ENCODE results near the gene KAT2B. TPM values are rescaled to one million over a fixed set of nuclear protein-coding genes. Genes with fewer than 3 reads are reported as not detected.

The KAT2B gene
- polyA plus RNA-seq, 1 of the 3 experiments (the other 2 are of a cell fraction), result 2.1 TPM

DNA sequence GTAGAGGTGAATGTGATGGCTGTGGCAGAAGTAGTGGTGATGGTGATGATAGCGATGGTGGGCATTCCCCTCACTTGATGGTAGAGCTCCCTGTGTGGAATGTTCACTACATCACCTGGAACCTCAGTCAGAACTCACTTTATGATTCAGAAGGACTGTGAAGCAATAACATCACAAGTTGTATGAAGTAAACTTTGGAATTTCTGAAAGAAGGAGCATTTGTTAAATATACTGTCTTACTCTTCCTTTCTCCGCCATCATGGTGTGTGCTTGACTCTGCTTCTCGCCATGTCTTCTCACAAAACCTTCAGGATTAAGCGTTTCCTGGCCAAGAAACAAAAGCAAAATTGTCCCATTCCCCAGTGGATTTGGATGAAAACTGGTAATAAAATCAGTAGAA is 28.1 kb upstream of the KAT2B start, which contains the start of gene PP2D1:
TSS of gene PP2D1 (minus strand) at position 101 of the 400 bp plus-strand sequence. CDS start 192 bp downstream, outside the sequence.
- no peaks in the 10 kb centered on the region for H3K79me2 ChIP-seq (ENCODE audit: insufficient read depth)
- TF ChIP-seq TCF12 (IDR thresholded peaks at IDR 0.05) (no peak), MEF2A (IDR thresholded peaks at IDR 0.05; ENCODE audit: borderline replicate concordance, low read depth) (no peak), RFX5 (IDR thresholded peaks at IDR 0.05; ENCODE audit: low read length) (no peak), SMC3 (IDR thresholded peaks at IDR 0.05; ENCODE audit: low read depth, low read length) (no peak), TEAD4 (IDR thresholded peaks at IDR 0.05; ENCODE audit: borderline replicate concordance, insufficient read depth) (no peak), SIN3A (IDR thresholded peaks at IDR 0.05; ENCODE audit: borderline replicate concordance, low read depth, low read length) (no peak), NFIC (IDR thresholded peaks at IDR 0.05; ENCODE audit: borderline replicate concordance) (no peak), POLR2AphosphoS5 (IDR thresholded peaks at IDR 0.05; ENCODE audit: low read depth, low read length) (no peak), EZH2phosphoT487 (IDR thresholded peaks at IDR 0.05; ENCODE audit: borderline replicate concordance, low read depth) (no peak), RCOR1 (IDR thresholded peaks at IDR 0.05; ENCODE audit: low read length) (no peak), ELF1 (IDR thresholded peaks at IDR 0.05) (no peak), CHD2 (IDR thresholded peaks at IDR 0.05; ENCODE audit: low read length, partially characterized antibody) (no peak), FOXJ3 (CRISPR knock-in tag; IDR thresholded peaks at IDR 0.05) (no peak)
- TF ChIP-seq, protein P1, sequence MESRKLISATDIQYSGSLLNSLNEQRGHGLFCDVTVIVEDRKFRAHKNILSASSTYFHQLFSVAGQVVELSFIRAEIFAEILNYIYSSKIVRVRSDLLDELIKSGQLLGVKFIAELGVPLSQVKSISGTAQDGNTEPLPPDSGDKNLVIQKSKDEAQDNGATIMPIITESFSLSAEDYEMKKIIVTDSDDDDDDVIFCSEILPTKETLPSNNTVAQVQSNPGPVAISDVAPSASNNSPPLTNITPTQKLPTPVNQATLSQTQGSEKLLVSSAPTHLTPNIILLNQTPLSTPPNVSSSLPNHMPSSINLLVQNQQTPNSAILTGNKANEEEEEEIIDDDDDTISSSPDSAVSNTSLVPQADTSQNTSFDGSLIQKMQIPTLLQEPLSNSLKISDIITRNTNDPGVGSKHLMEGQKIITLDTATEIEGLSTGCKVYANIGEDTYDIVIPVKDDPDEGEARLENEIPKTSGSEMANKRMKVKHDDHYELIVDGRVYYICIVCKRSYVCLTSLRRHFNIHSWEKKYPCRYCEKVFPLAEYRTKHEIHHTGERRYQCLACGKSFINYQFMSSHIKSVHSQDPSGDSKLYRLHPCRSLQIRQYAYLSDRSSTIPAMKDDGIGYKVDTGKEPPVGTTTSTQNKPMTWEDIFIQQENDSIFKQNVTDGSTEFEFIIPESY (IDR thresholded peaks at IDR 0.05; ENCODE audit: borderline replicate concordance, low read depth), result no peak
- TF ChIP-seq, protein P2, sequence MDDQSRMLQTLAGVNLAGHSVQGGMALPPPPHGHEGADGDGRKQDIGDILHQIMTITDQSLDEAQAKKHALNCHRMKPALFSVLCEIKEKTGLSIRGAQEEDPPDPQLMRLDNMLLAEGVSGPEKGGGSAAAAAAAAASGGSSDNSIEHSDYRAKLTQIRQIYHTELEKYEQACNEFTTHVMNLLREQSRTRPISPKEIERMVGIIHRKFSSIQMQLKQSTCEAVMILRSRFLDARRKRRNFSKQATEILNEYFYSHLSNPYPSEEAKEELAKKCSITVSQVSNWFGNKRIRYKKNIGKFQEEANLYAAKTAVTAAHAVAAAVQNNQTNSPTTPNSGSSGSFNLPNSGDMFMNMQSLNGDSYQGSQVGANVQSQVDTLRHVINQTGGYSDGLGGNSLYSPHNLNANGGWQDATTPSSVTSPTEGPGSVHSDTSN (IDR thresholded peaks at IDR 0.05), result no peak
- TF ChIP-seq, protein P3, sequence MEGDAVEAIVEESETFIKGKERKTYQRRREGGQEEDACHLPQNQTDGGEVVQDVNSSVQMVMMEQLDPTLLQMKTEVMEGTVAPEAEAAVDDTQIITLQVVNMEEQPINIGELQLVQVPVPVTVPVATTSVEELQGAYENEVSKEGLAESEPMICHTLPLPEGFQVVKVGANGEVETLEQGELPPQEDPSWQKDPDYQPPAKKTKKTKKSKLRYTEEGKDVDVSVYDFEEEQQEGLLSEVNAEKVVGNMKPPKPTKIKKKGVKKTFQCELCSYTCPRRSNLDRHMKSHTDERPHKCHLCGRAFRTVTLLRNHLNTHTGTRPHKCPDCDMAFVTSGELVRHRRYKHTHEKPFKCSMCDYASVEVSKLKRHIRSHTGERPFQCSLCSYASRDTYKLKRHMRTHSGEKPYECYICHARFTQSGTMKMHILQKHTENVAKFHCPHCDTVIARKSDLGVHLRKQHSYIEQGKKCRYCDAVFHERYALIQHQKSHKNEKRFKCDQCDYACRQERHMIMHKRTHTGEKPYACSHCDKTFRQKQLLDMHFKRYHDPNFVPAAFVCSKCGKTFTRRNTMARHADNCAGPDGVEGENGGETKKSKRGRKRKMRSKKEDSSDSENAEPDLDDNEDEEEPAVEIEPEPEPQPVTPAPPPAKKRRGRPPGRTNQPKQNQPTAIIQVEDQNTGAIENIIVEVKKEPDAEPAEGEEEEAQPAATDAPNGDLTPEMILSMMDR (IDR thresholded peaks at IDR 0.05), result no peak
- TF ChIP-seq, protein P4, sequence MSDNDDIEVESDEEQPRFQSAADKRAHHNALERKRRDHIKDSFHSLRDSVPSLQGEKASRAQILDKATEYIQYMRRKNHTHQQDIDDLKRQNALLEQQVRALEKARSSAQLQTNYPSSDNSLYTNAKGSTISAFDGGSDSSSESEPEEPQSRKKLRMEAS (IDR thresholded peaks at IDR 0.05; ENCODE audit: low read depth), result no peak
- no peak within 1 kb of the TSS for H3K27ac ChIP-seq (ENCODE audit: low read depth in 2 of 2, low read length in 1 of 2)
- WGBS (ENCODE audit: low lambda C conversion rate), result 84% methylated on average over 4 of the region's 4 CpGs
- H3K4me3 ChIP-seq (ENCODE audit: low read depth in 2 of 2, low read length in 1 of 2), result no peak within 1 kb of the TSS
- no peaks in the 10 kb centered on the region for H3K27me3 ChIP-seq (ENCODE audit: insufficient read depth)
- H3K4me1 ChIP-seq (ENCODE audit: control insufficient read depth in 1 of 2, insufficient read depth in 2 of 2, low read depth in 1 of 2, low read length in 1 of 2), result peaks cover 0 to 3% of the 10 kb centered on the region in 2 experiments; a peak in 1 of 4 replicates
- POLR2A ChIA-PET, result no interaction called here
- H3K9me2 ChIP-seq, result no peaks in the 10 kb centered on the region
- no peak for DNase-seq
- H3K9me3 ChIP-seq, result no peaks in the 10 kb centered on the region
- no peaks in the 10 kb centered on the region for H4K20me1 ChIP-seq (ENCODE audit: insufficient read depth)
- no peaks in the 10 kb centered on the region for H3K36me3 ChIP-seq (replicated peaks in 1 of 2; ENCODE audit: control insufficient read depth in 1 of 2, insufficient read depth in 2 of 2, low read length in 1 of 2)
- H3K9ac ChIP-seq, result no peak within 1 kb of the TSS
- H3F3A ChIP-seq (replicated peaks; ENCODE audit: insufficient read depth), result no peaks in the 10 kb centered on the region
- CTCF ChIA-PET, result no interaction called here
- no peak within 1 kb of the TSS for H3K4me2 ChIP-seq
- H2AFZ ChIP-seq (ENCODE audit: low read depth), result no peak within 1 kb of the TSS

Data from SK-N-SH (cell line).